IgD-negative memory B cell (primary cell): ENCODE data around the gene TRABD. TPM values are rescaled to one million over a fixed set of nuclear protein-coding genes. Genes with fewer than 3 reads are reported as not detected.

Experiments
- H3K27ac Mint-ChIP-seq, 3 donors: one replicate each; pipeline ENCODE4 v1.8.0; 2020 to 2022; ENCODE audit warnings: mild to moderate bottlenecking in 3 of 3, mixed read lengths in 3 of 3, moderate library complexity in 1 of 3
- H3K27me3 Mint-ChIP-seq: one replicate; pipeline ENCODE4 v1.8.0; 2021; ENCODE audit warnings: mixed read lengths
- H3K36me3 Mint-ChIP-seq: one replicate; pipeline ENCODE4 v1.8.0; 2020; ENCODE audit warnings: mild to moderate bottlenecking, mixed read lengths
- H3K4me1 Mint-ChIP-seq, 3 donors: one replicate each; pipeline ENCODE4 v1.8.0; 2020 to 2022; ENCODE audit warnings: mixed read lengths in 3 of 3, mild to moderate bottlenecking in 1 of 3
- H3K4me3 Mint-ChIP-seq, 4 donors: one replicate each; pipeline ENCODE4 v1.8.0; 2020 to 2022; ENCODE audit warnings: mild to moderate bottlenecking in 4 of 4, mixed read lengths in 4 of 4, moderate library complexity in 3 of 4
- H3K9me3 Mint-ChIP-seq, 3 donors: one replicate each; pipeline ENCODE4 v1.8.0; 2020 to 2021; ENCODE audit warnings: mixed read lengths in 3 of 3, mild to moderate bottlenecking in 1 of 3
- polyA plus RNA-seq: library from polyadenylated mRNA; unstranded; fragments of 300-500 nt; fragmentation: Illumina TruSeq; gene quantifications from one replicate; pipeline ENCODE4 v1.2.3, GENCODE V29; 2021

The TRABD gene
- polyA plus RNA-seq, 1 donor from 2014 or later = 28.0 TPM

- Mint-ChIP-seq H3K4me3 (peak overlapping the region in 2 of 4 donors; percentile 27 to 30), H3K27me3 (no peaks in the 10 kb centered on the region), H3K36me3 (no peaks in the 10 kb centered on the region), H3K27ac (peak overlapping the region; percentile 71 to 96 (median 82)), H3K9me3 (no peaks in the 10 kb centered on the region), H3K4me1 (peaks cover 13 to 17% (median 15%) of the 10 kb centered on the region in 3 donors)
Observed at GRCh38 chr22:50207383-50208140, 21.8 kb downstream of the TRABD start.

GRCh38 chr22:50208430-50208938, 22.8 kb downstream of the TRABD start:
- Mint-ChIP-seq H3K4me3 (peak overlapping the region in 2 of 4 donors; percentile 21 to 30), H3K27me3 (no peaks in the 10 kb centered on the region), H3K4me1 (peaks cover 10 to 17% (median 15%) of the 10 kb centered on the region in 3 donors), H3K36me3 (no peaks in the 10 kb centered on the region), H3K27ac (peak overlapping the region in 2 of 3 donors; percentile 74 to 82), H3K9me3 (no peaks in the 10 kb centered on the region)

GRCh38 chr22:50208939-50209892, 23.5 kb downstream of the TRABD start:
- no peaks in the 10 kb centered on the region for H3K27me3 Mint-ChIP-seq
- no peaks in the 10 kb centered on the region for H3K9me3 Mint-ChIP-seq
- peaks cover 2% of the 10 kb centered on the region for H3K36me3 Mint-ChIP-seq
- peak overlapping the region in 1 of 4 donors; percentile 9 for H3K4me3 Mint-ChIP-seq
- H3K27ac Mint-ChIP-seq = peak overlapping the region; percentile 27 to 80 (median 78)
- peaks cover 5 to 17% (median 15%) of the 10 kb centered on the region in 3 donors for H3K4me1 Mint-ChIP-seq

GRCh38 chr22:50209893-50210292, 24.2 kb downstream of the TRABD start:
- Mint-ChIP-seq H3K27ac (peak overlapping the region; percentile 27 to 80 (median 78)), H3K4me3 (peak overlapping the region in 1 of 4 donors; percentile 9)

GRCh38 chr22:50210378-50211139, 24.8 kb downstream of the TRABD start:
- Mint-ChIP-seq H3K36me3 (peaks cover 3% of the 10 kb centered on the region), H3K4me1 (peaks cover 9 to 17% (median 15%) of the 10 kb centered on the region in 3 donors), H3K4me3 (peak overlapping the region in 1 of 4 donors; percentile 26), H3K27ac (peak overlapping the region in 1 of 3 donors; percentile 25), H3K27me3 (no peaks in the 10 kb centered on the region), H3K9me3 (no peaks in the 10 kb centered on the region)

More at GRCh38 chr22:50209893-50210292, 24.2 kb downstream of the TRABD start:
- H3K4me1 Mint-ChIP-seq = peaks cover 8 to 19% (median 16%) of the 10 kb centered on the region in 3 donors
- peaks cover 3% of the 10 kb centered on the region for H3K36me3 Mint-ChIP-seq
- H3K9me3 Mint-ChIP-seq = no peaks in the 10 kb centered on the region
- no peaks in the 10 kb centered on the region for H3K27me3 Mint-ChIP-seq

GRCh38 chr22:50211147-50211546, 25.4 kb downstream of the TRABD start:
- peak overlapping the region in 1 of 4 donors; percentile 26 for H3K4me3 Mint-ChIP-seq
- peaks cover 9 to 17% (median 15%) of the 10 kb centered on the region in 3 donors for H3K4me1 Mint-ChIP-seq
- peak overlapping the region in 2 of 3 donors; percentile 25 to 38 for H3K27ac Mint-ChIP-seq
- no peaks in the 10 kb centered on the region for H3K9me3 Mint-ChIP-seq
- peaks cover 3% of the 10 kb centered on the region for H3K36me3 Mint-ChIP-seq
- no peaks in the 10 kb centered on the region for H3K27me3 Mint-ChIP-seq

- Mint-ChIP-seq H3K9me3 (no peaks in the 10 kb centered on the region), H3K27ac (no peak overlapping the region), H3K27me3 (no peaks in the 10 kb centered on the region), H3K36me3 (peaks cover 3% of the 10 kb centered on the region), H3K4me1 (peaks cover 8 to 12% (median 9%) of the 10 kb centered on the region in 3 donors), H3K4me3 (no peak overlapping the region)
Observed at GRCh38 chr22:50213263-50213662, 27.6 kb downstream of the TRABD start.

GRCh38 chr22:50215297-50216054, 29.8 kb downstream of the TRABD start:
- Mint-ChIP-seq H3K27ac (peak overlapping the region in 2 of 3 donors; percentile 85 to 92), H3K36me3 (peaks cover 3% of the 10 kb centered on the region), H3K4me3 (no peak overlapping the region), H3K4me1 (peaks cover 3 to 8% (median 5%) of the 10 kb centered on the region in 3 donors), H3K27me3 (no peaks in the 10 kb centered on the region), H3K9me3 (no peaks in the 10 kb centered on the region)

GRCh38 chr22:50216055-50216683, 30.5 kb downstream of the TRABD start:
- Mint-ChIP-seq H3K36me3 (peaks cover 5% of the 10 kb centered on the region), H3K4me1 (peaks cover 3 to 6% (median 5%) of the 10 kb centered on the region in 3 donors), H3K4me3 (no peak overlapping the region), H3K9me3 (no peaks in the 10 kb centered on the region), H3K27ac (peak overlapping the region in 2 of 3 donors; percentile 64 to 92), H3K27me3 (no peaks in the 10 kb centered on the region)

GRCh38 chr22:50216684-50217520, 31.2 kb downstream of the TRABD start:
- no peaks in the 10 kb centered on the region for H3K9me3 Mint-ChIP-seq
- H3K4me3 Mint-ChIP-seq = no peak overlapping the region
- H3K27ac Mint-ChIP-seq = no peak overlapping the region
- H3K36me3 Mint-ChIP-seq = peaks cover 5% of the 10 kb centered on the region
- H3K27me3 Mint-ChIP-seq = no peaks in the 10 kb centered on the region
- peaks cover 3 to 6% (median 5%) of the 10 kb centered on the region in 3 donors for H3K4me1 Mint-ChIP-seq

GRCh38 chr22:50217543-50218152, 31.9 kb downstream of the TRABD start:
- Mint-ChIP-seq H3K4me3 (no peak overlapping the region), H3K27ac (no peak overlapping the region), H3K4me1 (peaks cover 3 to 5% (median 5%) of the 10 kb centered on the region in 3 donors), H3K36me3 (peaks cover 5% of the 10 kb centered on the region), H3K9me3 (no peaks in the 10 kb centered on the region), H3K27me3 (no peaks in the 10 kb centered on the region)
